Activated CD4-positive, alpha-beta T cell treated with anti-CD3 and anti-CD28 coated beads, Interleukin-2, amount 10 ng/mL, durations not matched to agents 7 days and 5 days (primary cell): ENCODE measurements around the gene MFSD6L. TPM values are rescaled to one million over a fixed set of nuclear protein-coding genes. Genes with fewer than 3 reads are reported as not detected.

Experiments used
- CTCF ChIA-PET: fragments of 350-600 bp; sonication (Branson Sonifier 250); formaldehyde crosslinking; loops from one replicate; lab custom pipeline; 2021; ENCODE audit warnings: antibody characterized with exemption; lab: Charles Lee
- POLR2A ChIA-PET: fragments of 350-600 bp; sonication (Branson Sonifier 250); formaldehyde crosslinking; loops from one replicate; lab custom pipeline; 2021; ENCODE audit warnings: antibody characterized with exemption; lab: Charles Lee
- DNase-seq: peaks from one replicate; pipeline ENCODE4 v3.0.0-alpha.2; 2020
- H3K27ac Mint-ChIP-seq: one replicate; pipeline ENCODE4 v1.8.0; 2021; ENCODE audit warnings: mild to moderate bottlenecking, moderate library complexity, mixed read lengths
- H3K27me3 Mint-ChIP-seq: one replicate; pipeline ENCODE4 v1.8.0; 2021; ENCODE audit warnings: mixed read lengths
- H3K36me3 Mint-ChIP-seq: one replicate; pipeline ENCODE4 v1.8.0; 2021; ENCODE audit warnings: low read depth, mixed read lengths
- H3K4me1 Mint-ChIP-seq: one replicate; pipeline ENCODE4 v1.8.0; 2021; ENCODE audit warnings: mixed read lengths
- H3K4me3 Mint-ChIP-seq: one replicate; pipeline ENCODE4 v1.8.0; 2021; ENCODE audit warnings: mild to moderate bottlenecking, moderate library complexity, mixed read lengths
- H3K9me3 Mint-ChIP-seq: one replicate; pipeline ENCODE4 v1.8.0; 2021; ENCODE audit warnings: mixed read lengths
- total RNA-seq, 2 experiments: library from RNA; stranded (reverse); gene quantifications; one replicate each; pipeline ENCODE4 v1.2.3, GENCODE V29; 2021

MFSD6L gene
- 1 to 10 TPM in 1 of 2 experiments, under 1 TPM in 1; 0.71 to 1.4 TPM for total RNA-seq

- DNase-seq = no peak
- Mint-ChIP-seq H3K27me3 (no peaks in the 10 kb centered on the region), H3K36me3 (peaks cover 2% of the 10 kb centered on the region), H3K9me3 (no peaks in the 10 kb centered on the region), H3K4me1 (no peaks in the 10 kb centered on the region), H3K4me3 (no peak within 1 kb of the TSS), H3K27ac (no peak within 1 kb of the TSS)
- POLR2A ChIA-PET = no interaction called here
- CTCF ChIA-PET = interaction anchor here (1.0 to 1.7 kb wide), 2 partner anchors 13 to 34 kb away, joined by 3 to 5 read pairs; no protein-coding TSS in a partner anchor
Observed at GRCh38 chr17:8798846-8799569, at the start of gene MFSD6L. TSS of gene MFSD6L (minus strand) at chr17:8799365. CDS start at chr17:8799120, 245 bp downstream.

- no peaks in the 10 kb centered on the region for H3K27me3 Mint-ChIP-seq
- H3K9me3 Mint-ChIP-seq = peaks cover 6% of the 10 kb centered on the region
- ChIA-PET CTCF (no interaction called here), POLR2A (no interaction called here)
- DNase-seq = no peak
- no peak overlapping the region for H3K4me3 Mint-ChIP-seq
- peaks cover 14% of the 10 kb centered on the region for H3K4me1 Mint-ChIP-seq
- H3K27ac Mint-ChIP-seq = no peak overlapping the region
- peaks cover 31% of the 10 kb centered on the region for H3K36me3 Mint-ChIP-seq
Observed at GRCh38 chr17:8847891-8848290, 48.7 kb upstream of the MFSD6L start.

GRCh38 chr17:8846768-8847211 is 47.6 kb upstream of the MFSD6L start:
- POLR2A ChIA-PET = no interaction called here
- H3K4me3 Mint-ChIP-seq = no peak overlapping the region
- DNase-seq = no peak
- H3K4me1 Mint-ChIP-seq = peaks cover 14% of the 10 kb centered on the region
- no peak overlapping the region for H3K27ac Mint-ChIP-seq
- H3K27me3 Mint-ChIP-seq = no peaks in the 10 kb centered on the region
- H3K36me3 Mint-ChIP-seq = peaks cover 31% of the 10 kb centered on the region
- CTCF ChIA-PET = no interaction called here
- H3K9me3 Mint-ChIP-seq = peaks cover 6% of the 10 kb centered on the region

GRCh38 chr17:8844229-8845218 is 45.4 kb upstream of the MFSD6L start:
- POLR2A ChIA-PET = no interaction called here
- no peak for DNase-seq
- H3K27ac Mint-ChIP-seq = no peak overlapping the region
- CTCF ChIA-PET = interaction anchor here (1.1 to 1.5 kb wide), 3 partner anchors 9 to 153 kb away, joined by 3 read pairs; no protein-coding TSS in a partner anchor
- H3K36me3 Mint-ChIP-seq = peaks cover 27% of the 10 kb centered on the region
- no peak overlapping the region for H3K4me3 Mint-ChIP-seq
- H3K9me3 Mint-ChIP-seq = peaks cover 6% of the 10 kb centered on the region
- peaks cover 10% of the 10 kb centered on the region for H3K4me1 Mint-ChIP-seq
- H3K27me3 Mint-ChIP-seq = no peaks in the 10 kb centered on the region

GRCh38 chr17:8843344-8843743 is 44.2 kb upstream of the MFSD6L start:
- Mint-ChIP-seq H3K27me3 (no peaks in the 10 kb centered on the region), H3K9me3 (peaks cover 6% of the 10 kb centered on the region), H3K36me3 (peaks cover 22% of the 10 kb centered on the region), H3K27ac (peak overlapping the region; percentile 68), H3K4me3 (no peak overlapping the region), H3K4me1 (peaks cover 8% of the 10 kb centered on the region)
- DNase-seq = no peak
- ChIA-PET CTCF (interaction anchor here (1.3 kb wide), 1 partner anchor 10 kb away, joined by 3 read pairs; no protein-coding TSS in a partner anchor), POLR2A (no interaction called here)

GRCh38 chr17:8841844-8842243 is 42.7 kb upstream of the MFSD6L start:
- peaks cover 6% of the 10 kb centered on the region for H3K9me3 Mint-ChIP-seq
- no peak for DNase-seq
- peaks cover 6% of the 10 kb centered on the region for H3K4me1 Mint-ChIP-seq
- no peak overlapping the region for H3K27ac Mint-ChIP-seq
- ChIA-PET POLR2A (no interaction called here), CTCF (no interaction called here)
- no peak overlapping the region for H3K4me3 Mint-ChIP-seq
- no peaks in the 10 kb centered on the region for H3K27me3 Mint-ChIP-seq
- peaks cover 14% of the 10 kb centered on the region for H3K36me3 Mint-ChIP-seq

- no peaks in the 10 kb centered on the region for H3K9me3 Mint-ChIP-seq
- POLR2A ChIA-PET = no interaction called here
- H3K27ac Mint-ChIP-seq = no peak overlapping the region
- no peak for DNase-seq
- peaks cover 6% of the 10 kb centered on the region for H3K4me1 Mint-ChIP-seq
- H3K27me3 Mint-ChIP-seq = no peaks in the 10 kb centered on the region
- peaks cover 5% of the 10 kb centered on the region for H3K36me3 Mint-ChIP-seq
- CTCF ChIA-PET = no interaction called here
- H3K4me3 Mint-ChIP-seq = no peak overlapping the region
Observed at GRCh38 chr17:8839410-8839935, 40.3 kb upstream of the MFSD6L start.

- Mint-ChIP-seq H3K27me3 (no peaks in the 10 kb centered on the region), H3K9me3 (no peaks in the 10 kb centered on the region), H3K4me1 (peaks cover 5% of the 10 kb centered on the region), H3K36me3 (peaks cover 7% of the 10 kb centered on the region), H3K4me3 (no peak overlapping the region), H3K27ac (no peak overlapping the region)
- ChIA-PET POLR2A (no interaction called here), CTCF (no interaction called here)
- DNase-seq = no peak
Observed at GRCh38 chr17:8838551-8839095, 39.5 kb upstream of the MFSD6L start.

GRCh38 chr17:8837563-8838075 is 38.5 kb upstream of the MFSD6L start:
- Mint-ChIP-seq H3K4me1 (no peaks in the 10 kb centered on the region), H3K9me3 (no peaks in the 10 kb centered on the region), H3K27me3 (no peaks in the 10 kb centered on the region), H3K27ac (no peak overlapping the region), H3K4me3 (no peak overlapping the region), H3K36me3 (peaks cover 7% of the 10 kb centered on the region)
- no peak for DNase-seq
- ChIA-PET CTCF (no interaction called here), POLR2A (no interaction called here)

GRCh38 chr17:8836821-8837562 is 37.8 kb upstream of the MFSD6L start:
- Mint-ChIP-seq H3K9me3 (no peaks in the 10 kb centered on the region), H3K27ac (no peak overlapping the region), H3K36me3 (peaks cover 6% of the 10 kb centered on the region), H3K27me3 (no peaks in the 10 kb centered on the region), H3K4me3 (no peak overlapping the region), H3K4me1 (no peaks in the 10 kb centered on the region)
- POLR2A ChIA-PET = no interaction called here
- no peak for DNase-seq
- CTCF ChIA-PET = no interaction called here

GRCh38 chr17:8835631-8836364 is 36.6 kb upstream of the MFSD6L start:
- no peak for DNase-seq
- peaks cover 4% of the 10 kb centered on the region for H3K36me3 Mint-ChIP-seq
- no peak overlapping the region for H3K4me3 Mint-ChIP-seq
- POLR2A ChIA-PET = no interaction called here
- no peak overlapping the region for H3K27ac Mint-ChIP-seq
- no peaks in the 10 kb centered on the region for H3K4me1 Mint-ChIP-seq
- CTCF ChIA-PET = interaction anchor here (1.1 kb wide), 1 partner anchor 9 kb away, joined by 3 read pairs; no protein-coding TSS in a partner anchor
- H3K27me3 Mint-ChIP-seq = no peaks in the 10 kb centered on the region
- no peaks in the 10 kb centered on the region for H3K9me3 Mint-ChIP-seq
